IMR-90 (cell line): Measurements from ENCODE around the gene PLA2G4D.

Experiments
- BHLHE40 ChIP-seq: fragments of 150-350 bp; IDR thresholded peaks from 2 replicates; pipeline ENCODE4 v1.6.1; 2016; ENCODE audit warnings: mild to moderate bottlenecking, low read depth, low read length
- MAZ ChIP-seq: IDR thresholded peaks from 2 replicates; pipeline ENCODE4 v1.6.1; 2012; ENCODE audit warnings: low read depth, mild to moderate bottlenecking, low read length, improper control_type of control experiment, moderate library complexity, borderline replicate concordance
- MXI1 ChIP-seq: IDR thresholded peaks from 2 replicates; pipeline ENCODE4 v1.6.1; 2012; ENCODE audit warnings: low read depth, mild to moderate bottlenecking, low read length, moderate library complexity, borderline replicate concordance
- POLR2A ChIP-seq: IDR thresholded peaks from 2 replicates; pipeline ENCODE4 v1.6.1; 2012; ENCODE audit warnings: mild to moderate bottlenecking, low read depth, low read length

DNA sequence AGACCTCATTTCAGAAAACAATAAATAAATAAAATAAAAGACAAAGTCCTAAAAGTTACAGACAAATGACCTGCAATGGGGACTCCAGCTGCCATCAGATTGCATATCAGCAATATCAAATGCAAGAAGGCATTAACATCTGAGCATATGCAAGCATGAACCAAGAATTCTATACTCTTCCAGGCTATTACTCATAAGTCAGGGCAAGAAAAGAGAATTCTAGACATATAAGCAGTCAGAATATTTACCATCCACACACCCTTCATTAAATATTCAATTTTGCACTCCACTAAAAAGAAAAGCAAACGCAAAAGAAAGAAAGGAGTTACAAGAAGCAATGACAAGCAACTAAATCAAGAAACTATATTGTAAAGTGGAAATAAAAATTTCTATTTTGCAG, 41.0 kb upstream of the PLA2G4D start:
- TF ChIP-seq BHLHE40 (no peak), MXI1 (no peak), MAZ (no peak), POLR2A (no peak)
